DLD1 (cell line): Measurements from ENCODE around the gene URB2.
"Not testable (repeated sequence)": the region's sequence is repeated elsewhere in the genome, so short reads cannot be mapped to it uniquely, and the experiment has no call there.

Experiments used
- in situ Hi-C: cut with HindIII; loops from 2 replicates; pipeline ENCODE4 v1.10.0; 2017; ENCODE audit warnings: low sequenced_read_pairs

The URB2 gene

DNA sequence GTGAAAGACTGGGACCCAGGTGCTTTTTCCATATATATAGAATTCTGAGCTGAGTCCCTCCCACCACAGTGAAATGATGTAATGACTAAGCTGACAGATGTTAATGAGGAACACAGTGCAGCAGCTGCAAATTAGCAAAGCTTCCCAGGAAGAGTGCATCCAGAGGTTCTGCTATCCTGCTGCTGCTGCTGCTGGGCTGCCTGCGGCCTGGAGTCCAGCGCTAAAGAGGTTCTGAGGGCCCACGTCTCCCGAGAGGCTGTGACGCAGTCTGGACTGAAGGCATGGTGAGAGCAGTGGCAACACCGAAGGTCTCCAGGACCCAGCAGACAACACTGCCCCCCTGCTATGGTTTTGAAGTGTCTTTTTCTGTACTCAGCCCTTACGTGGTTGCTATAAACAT lies 63.9 kb downstream of the URB2 start:
- in situ Hi-C loops: no loop called here

DNA sequence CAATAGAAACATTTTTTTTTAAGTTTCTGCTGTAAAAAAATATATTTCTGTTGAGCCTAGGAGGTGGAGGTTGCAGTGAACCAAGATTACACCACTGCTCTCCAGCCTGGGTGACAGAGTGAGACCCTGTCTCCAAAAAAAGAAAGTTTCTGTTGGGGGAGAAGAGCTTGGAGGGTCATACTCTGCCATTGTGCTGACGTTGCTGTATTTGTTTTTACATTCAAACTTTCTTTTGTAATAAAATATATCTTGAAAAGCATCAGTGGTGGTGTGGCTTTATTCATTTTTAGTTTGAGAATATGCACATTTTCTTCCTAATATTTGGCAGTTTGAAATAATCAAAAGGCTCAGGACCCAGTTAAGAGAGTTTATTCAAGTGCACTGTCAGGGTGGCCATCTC lies 64.6 kb downstream of the URB2 start:
- in situ Hi-C loops: no loop called here

DNA sequence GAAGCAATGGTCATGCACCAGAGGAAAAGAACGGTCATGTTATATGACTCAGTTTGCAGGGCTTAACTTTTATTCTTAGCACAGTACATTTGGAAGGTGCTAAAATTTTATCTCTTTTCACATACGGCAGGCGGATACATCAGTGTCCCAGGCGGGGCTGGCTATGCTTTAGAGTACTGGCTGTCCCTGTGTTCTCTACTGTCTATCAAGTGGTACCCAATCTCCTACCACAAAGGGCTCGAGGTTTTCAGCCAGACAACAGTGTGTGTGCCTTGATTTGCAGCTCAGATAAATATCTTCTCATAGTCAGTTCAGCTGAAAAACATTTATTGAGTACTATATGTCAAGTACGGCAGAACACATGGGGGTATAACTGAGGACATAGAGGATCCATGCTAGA lies 65.3 kb downstream of the URB2 start:
- in situ Hi-C loops: no loop called here

DNA sequence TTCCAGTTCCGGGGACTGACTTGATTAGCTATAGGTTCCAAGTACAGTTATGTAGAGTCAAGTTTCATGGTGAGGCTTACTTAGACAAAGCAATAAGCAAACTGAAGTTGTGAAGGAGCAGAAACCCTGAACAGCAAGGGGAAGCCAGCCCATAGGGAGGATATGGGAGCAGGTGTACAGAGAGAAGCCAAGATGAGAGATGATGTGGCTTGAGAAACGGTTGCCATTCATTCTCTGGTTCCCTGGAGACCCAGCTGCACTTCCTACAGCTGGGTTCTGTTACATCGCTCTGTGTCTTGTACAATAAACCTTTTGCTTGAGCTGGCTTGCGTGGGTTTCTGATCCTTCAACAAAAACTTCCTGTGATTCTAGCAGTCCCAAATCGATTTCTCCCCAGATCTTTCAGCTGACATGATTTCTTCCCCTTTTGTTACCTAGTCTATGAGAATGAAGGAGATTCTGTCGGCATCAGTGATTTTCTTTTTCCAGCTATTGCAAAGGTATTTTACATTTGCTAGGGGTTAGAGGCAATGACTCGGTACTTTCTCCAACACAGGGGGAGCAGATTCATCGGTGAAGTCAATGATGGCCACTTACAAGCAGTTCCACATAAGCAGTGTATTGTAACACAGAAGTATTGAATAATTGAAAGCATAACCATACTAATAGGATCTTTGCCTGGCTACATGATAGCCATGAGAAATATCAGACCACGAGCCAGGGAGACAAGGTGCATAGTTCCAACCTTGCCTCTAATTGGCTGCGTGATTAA lies 67.3 kb downstream of the URB2 start:
- in situ Hi-C loops: no loop called here

DNA sequence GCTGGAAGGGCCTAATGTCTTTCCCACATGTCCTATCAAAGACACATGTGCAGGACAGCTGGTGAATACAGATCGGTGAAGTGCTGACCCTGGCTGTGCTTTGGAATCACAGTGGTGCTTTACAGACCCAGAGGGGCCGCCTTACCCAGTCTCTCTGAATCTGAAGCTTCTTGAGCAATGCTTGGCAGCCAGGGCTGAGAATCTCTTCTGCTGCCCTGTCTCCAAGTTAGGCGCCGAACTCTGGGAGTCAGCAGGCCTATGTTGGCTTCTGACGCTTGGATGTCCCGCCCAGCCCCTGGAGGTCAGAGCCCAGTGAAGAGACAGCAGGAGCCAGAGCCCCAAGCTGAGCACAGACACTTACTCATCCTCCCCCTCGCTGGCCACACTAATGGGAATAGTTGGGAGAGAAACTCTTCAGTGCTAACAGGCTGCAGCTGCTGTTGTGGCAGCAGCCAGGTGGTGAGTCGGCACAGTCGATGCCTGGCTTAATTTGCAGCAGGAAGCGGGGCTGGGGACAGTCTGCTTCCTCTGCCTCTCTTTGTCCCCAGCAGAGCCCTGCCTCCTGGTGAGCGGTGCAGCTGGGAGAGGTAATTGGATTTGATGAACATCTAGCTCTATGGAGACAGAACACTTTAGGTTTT lies 68.1 kb downstream of the URB2 start:
- in situ Hi-C loops: no loop called here

DNA sequence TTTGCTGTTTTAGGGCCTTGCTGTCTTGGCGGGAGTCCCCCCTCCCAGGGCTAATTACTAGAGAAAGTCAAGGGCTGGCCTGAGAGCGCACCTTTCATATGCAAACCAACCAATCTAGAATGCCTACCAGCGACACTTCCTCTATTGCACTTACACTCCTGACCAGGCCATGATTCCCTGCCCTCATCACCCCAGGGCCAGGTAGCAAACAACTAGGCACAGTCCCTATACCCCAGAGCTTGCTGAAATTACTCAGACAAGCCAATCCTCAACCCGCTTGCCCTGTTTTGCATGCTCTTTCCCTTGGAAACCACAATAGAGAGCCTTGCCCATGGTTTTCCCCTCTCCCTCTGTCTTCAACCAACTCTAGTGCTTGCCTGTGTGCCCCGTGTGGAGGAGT lies 70.3 kb downstream of the URB2 start:
- in situ Hi-C loops: no loop called here

DNA sequence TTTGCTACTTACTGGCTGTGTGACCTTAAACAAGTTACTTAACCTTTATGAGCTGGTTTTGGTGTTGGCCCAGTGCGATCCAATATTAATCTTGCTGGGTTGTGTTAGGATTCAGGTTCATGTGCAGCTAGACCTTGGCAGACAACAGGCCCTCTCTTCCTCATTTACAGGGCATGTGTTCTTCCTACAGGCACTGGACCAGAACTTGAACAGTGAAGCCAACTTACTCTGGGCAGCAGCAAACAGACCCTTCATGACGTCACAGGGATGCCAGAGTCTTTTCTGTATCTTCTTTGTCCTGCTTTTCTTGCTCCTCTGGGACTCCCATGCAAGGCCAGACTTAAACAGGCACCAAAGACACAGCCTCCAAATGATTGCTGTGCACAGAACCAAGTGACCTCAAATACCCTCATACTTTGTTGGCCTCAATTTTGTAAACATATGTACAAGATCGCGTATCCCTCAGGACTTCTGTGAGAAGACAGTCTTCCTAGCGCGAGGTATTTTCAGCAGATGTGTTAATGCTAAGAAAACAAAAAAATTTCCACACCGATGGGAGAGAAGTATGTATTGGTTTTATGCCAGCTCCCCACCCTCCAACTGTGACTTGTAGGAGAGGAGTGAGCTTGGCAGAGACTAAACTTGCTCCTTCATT lies 73.7 kb downstream of the URB2 start:
- in situ Hi-C loops: no loop called here

DNA sequence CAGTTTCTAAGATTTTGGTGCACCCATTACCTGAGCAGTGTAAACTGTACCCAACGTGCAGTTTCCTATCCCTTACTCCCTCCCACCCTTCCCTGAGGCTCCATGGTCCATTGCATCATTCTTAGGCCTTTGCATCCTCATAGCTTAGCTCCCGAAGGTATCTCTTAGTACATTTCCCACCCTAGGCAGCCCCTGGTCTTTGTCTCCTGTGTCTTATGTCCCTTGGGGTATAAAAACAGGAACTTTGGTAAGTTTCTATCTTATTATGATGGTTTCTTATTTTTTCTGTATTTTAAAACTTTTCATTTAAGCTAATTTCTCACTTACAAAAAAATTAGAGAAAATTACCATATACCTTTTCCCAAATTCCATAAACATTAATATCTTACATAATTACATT lies 78.1 kb downstream of the URB2 start:
- in situ Hi-C loops: no loop called here

DNA sequence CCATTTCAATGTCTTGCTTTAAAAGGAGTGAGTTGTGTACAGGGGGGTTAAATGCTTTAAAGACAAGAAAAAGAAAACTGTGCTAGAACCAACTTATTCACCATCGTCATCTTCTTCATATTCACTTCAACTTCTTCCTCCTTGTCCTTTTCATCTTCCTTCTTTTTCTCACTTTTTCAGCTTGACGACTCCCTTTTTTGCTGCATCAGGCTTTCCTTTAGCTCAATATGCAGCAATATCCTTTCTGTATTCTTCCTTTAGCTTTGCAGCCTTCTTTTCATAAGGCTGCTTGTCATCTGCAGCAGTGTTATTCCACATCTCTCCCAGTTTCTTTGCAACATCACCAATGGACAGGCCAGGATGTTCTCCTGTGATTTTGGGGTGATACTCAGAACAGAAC lies 79.1 kb downstream of the URB2 start:
- in situ Hi-C loops: not testable (repeated sequence)

DNA sequence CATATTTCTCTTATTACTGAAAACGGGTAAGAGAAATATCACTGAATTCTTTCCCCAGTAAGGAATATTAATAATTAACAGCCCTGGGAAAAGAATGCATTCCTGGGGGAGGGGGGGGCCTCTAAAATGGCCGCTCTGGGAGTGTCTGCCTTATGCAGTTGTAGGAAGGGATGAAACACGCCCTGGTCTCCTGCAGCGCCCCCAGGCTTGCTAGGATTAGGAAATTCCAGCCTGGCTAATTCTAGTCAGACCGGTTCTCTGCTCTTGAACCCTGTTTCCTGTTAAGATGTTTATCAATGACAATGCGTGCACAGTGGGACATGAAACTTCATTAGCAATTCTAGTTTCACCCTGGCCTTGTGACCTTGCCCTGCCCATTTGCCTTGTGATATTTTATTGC lies 81.1 kb downstream of the URB2 start:
- in situ Hi-C loops: not testable (repeated sequence)

DNA sequence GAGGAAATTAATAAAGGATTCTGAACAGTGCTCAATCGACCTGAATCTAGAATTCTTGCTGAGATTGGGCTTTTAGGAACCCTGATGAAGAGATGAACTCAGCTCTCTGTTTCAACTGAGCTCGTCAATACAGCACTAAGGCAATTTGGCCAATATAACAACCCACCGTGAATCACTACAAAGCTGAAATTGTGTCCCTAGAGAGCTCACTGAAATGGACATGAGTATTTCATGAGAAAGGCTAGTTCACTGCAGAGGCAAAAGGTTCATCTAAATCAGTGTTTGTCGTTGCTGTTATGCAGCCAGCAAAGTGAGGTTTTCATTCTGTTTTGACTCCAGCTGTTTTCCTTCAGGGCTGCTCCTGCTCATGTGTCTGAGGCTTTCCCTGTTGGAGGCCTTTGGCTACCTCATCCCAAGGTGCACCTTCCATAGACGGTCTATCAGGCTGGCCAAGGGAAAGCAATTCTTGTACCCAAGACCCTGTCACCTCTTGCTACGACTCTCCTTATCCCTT lies 83.5 kb downstream of the URB2 start:
- in situ Hi-C loops: no loop called here
